ENCODE data around the gene ECM1. TPM values are rescaled to one million over a fixed set of nuclear protein-coding genes. Genes with fewer than 3 reads are reported as not detected.

Gene ECM1
- polyA plus RNA-seq (2013, experiment 1 of 2), result 1.5 TPM
- 2.2 TPM for polyA plus RNA-seq (2013, experiment 2 of 2)

GRCh38 chr1:150507912-150508864 lies at the start of gene ECM1:
TSS of gene ECM1 (plus strand) at chr1:150508109. CDS start at chr1:150508210, 101 bp downstream.
- peaks cover 6% of the 10 kb centered on the region; the same call in 1 of the 2 replicates for H3K4me1 ChIP-seq (ENCODE audit: insufficient read depth, low read length)
- no peak within 1 kb of the TSS for H3K4me3 ChIP-seq (ENCODE audit: low read length)
- peaks cover 33% of the 10 kb centered on the region for H3K36me3 ChIP-seq (ENCODE audit: insufficient read depth, low read length)
- no peak within 1 kb of the TSS for H3K9ac ChIP-seq (ENCODE audit: low read depth, low read length)
- H3K9me3 ChIP-seq (ENCODE audit: insufficient read depth, low read depth, low read length), result no peaks in the 10 kb centered on the region
- 82% methylated on average over 5 of the region's 7 CpGs for WGBS
- 0 out of 2 replicates have a peak within 1 kb of the TSS, but pooled peaks have one; percentile 25 for H3K27ac ChIP-seq (ENCODE audit: low read depth, low read length)
- no peaks in the 10 kb centered on the region for H3K27me3 ChIP-seq (ENCODE audit: insufficient read depth, low read length)

DNA sequence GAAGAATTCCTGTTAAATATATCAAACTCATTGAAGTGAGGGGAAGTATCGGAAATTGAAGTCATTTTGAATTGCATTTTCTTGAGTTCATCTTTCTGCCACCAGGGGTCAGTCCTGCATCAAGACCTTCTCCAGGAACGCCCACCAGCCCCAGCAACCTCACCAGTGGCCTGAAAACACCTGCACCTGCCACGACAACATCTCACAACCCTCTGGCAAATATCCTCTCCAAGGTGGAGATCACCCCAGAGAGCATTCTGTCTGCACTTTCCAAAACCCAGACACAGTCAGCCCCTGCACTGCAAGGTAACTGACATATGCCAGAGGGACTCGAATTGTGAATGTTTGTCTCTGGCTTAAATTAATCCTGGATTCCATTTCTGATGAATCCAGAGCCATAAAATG lies 43.5 kb upstream of the ECM1 start:
- Histone ChIP-seq H3K9me3 (ENCODE audit: insufficient read depth, low read depth, low read length) (no peaks in the 10 kb centered on the region), H3K36me3 (ENCODE audit: insufficient read depth, low read length) (peaks cover 72% of the 10 kb centered on the region), H3K27ac (ENCODE audit: low read depth, low read length) (no peak overlapping the region), H3K4me1 (ENCODE audit: insufficient read depth, low read length) (no peaks in the 10 kb centered on the region), H3K27me3 (ENCODE audit: insufficient read depth, low read length) (no peaks in the 10 kb centered on the region), H3K4me3 (ENCODE audit: low read length) (no peak overlapping the region), H3K9ac (ENCODE audit: low read depth, low read length) (no peak overlapping the region)
- WGBS, result 79% methylated on average over 4 of the region's 4 CpGs

- Histone ChIP-seq H3K9ac (ENCODE audit: low read depth, low read length) (no peak overlapping the region), H3K9me3 (ENCODE audit: insufficient read depth, low read depth, low read length) (no peaks in the 10 kb centered on the region), H3K27me3 (ENCODE audit: insufficient read depth, low read length) (no peaks in the 10 kb centered on the region), H3K4me3 (ENCODE audit: low read length) (no peak overlapping the region), H3K4me1 (ENCODE audit: insufficient read depth, low read length) (no peaks in the 10 kb centered on the region), H3K36me3 (ENCODE audit: insufficient read depth, low read length) (peaks cover 75% of the 10 kb centered on the region), H3K27ac (ENCODE audit: low read depth, low read length) (no peak overlapping the region)
These were observed 40.9 kb upstream of the ECM1 start for GRCh38 chr1:150466964-150467363.

DNA sequence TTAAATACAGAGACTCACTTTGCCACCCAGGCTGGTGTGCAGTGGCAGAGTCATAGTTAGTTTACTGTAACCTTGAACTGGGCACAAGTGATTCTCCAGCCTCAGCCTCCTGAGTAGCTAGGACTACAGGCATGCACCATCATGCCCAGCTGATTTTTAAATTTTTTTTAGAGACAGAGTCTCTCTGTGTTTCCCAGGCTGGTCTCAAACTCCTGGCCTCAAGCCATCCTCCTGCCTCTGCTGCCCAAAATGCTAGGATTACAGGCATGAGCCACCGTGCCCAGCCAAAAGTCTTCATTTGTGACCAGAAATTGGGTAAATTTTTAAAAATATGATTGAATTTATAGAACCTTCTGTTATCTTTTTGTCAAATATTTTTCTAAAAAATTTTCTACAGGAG lies 38.6 kb upstream of the ECM1 start:
- Histone ChIP-seq H3K27ac (ENCODE audit: low read depth, low read length) (no peak overlapping the region), H3K36me3 (ENCODE audit: insufficient read depth, low read length) (peaks cover 80% of the 10 kb centered on the region), H3K9ac (ENCODE audit: low read depth, low read length) (no peak overlapping the region), H3K4me3 (ENCODE audit: low read length) (no peak overlapping the region), H3K27me3 (ENCODE audit: insufficient read depth, low read length) (no peaks in the 10 kb centered on the region), H3K4me1 (ENCODE audit: insufficient read depth, low read length) (no peaks in the 10 kb centered on the region), H3K9me3 (ENCODE audit: insufficient read depth, low read depth, low read length) (no peaks in the 10 kb centered on the region)
- WGBS, result 89% methylated on average over 1 of the region's 1 CpG

DNA sequence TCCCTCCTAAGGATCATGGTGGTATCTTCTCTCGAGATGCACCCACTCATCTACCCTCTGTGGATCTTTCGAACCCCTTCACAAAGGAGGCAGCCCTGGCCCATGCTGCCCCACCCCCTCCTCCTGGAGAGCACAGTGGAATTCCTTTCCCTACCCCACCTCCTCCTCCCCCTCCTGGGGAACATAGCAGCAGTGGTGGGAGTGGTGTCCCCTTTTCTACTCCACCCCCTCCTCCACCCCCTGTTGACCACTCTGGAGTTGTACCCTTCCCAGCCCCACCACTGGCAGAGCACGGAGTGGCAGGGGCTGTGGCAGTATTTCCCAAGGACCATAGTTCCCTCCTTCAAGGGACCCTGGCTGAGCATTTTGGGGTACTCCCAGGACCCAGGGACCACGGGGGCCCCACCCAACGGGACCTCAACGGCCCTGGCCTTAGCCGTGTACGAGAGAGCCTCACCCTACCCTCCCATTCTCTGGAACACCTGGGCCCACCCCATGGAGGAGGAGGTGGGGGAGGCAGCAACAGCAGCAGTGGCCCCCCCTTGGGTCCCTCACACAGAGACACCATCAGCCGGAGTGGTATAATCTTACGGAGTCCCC lies 35.2 kb upstream of the ECM1 start:
- peaks cover 51% of the 10 kb centered on the region for H3K36me3 ChIP-seq (ENCODE audit: insufficient read depth, low read length)
- H3K27ac ChIP-seq (ENCODE audit: low read depth, low read length), result peak overlapping the region; percentile 38; the same call in 1 of the 2 replicates
- H3K4me3 ChIP-seq (ENCODE audit: low read length), result no peak overlapping the region
- H3K4me1 ChIP-seq (ENCODE audit: insufficient read depth, low read length), result no peaks in the 10 kb centered on the region
- H3K9ac ChIP-seq (ENCODE audit: low read depth, low read length), result no peak overlapping the region
- H3K27me3 ChIP-seq (ENCODE audit: insufficient read depth, low read length), result no peaks in the 10 kb centered on the region
- H3K9me3 ChIP-seq (ENCODE audit: insufficient read depth, low read depth, low read length), result no peaks in the 10 kb centered on the region
- 91% methylated on average over 8 of the region's 10 CpGs for WGBS

DNA sequence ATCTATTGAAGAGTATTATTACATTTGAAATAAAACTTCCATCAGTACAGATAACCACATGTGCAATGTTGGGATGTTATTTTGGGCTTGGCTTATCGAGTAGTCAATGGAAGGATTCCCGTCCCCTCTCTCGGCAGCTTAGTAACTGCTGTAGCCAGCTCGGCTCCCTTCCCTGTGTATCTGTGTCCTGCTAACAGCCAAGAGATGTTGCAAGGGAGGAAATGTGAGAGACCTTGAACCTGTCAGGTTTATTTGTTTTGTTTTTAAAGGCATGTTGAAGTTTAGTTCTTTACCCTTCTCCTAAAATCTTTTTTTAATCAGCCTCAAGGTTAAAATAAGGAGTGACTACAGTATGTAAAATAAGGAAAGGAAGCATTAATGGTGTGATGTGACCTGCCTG lies 34.2 kb upstream of the ECM1 start:
- Histone ChIP-seq H3K9ac (ENCODE audit: low read depth, low read length) (no peak overlapping the region), H3K4me1 (ENCODE audit: insufficient read depth, low read length) (no peaks in the 10 kb centered on the region), H3K4me3 (ENCODE audit: low read length) (no peak overlapping the region), H3K27ac (ENCODE audit: low read depth, low read length) (no peak overlapping the region), H3K27me3 (ENCODE audit: insufficient read depth, low read length) (no peaks in the 10 kb centered on the region), H3K9me3 (ENCODE audit: insufficient read depth, low read depth, low read length) (no peaks in the 10 kb centered on the region), H3K36me3 (ENCODE audit: insufficient read depth, low read length) (peaks cover 46% of the 10 kb centered on the region)
- WGBS, result 88% methylated on average over 4 of the region's 4 CpGs

GRCh38 chr1:150474869-150475268 lies 33.0 kb upstream of the ECM1 start:
- Histone ChIP-seq H3K27ac (ENCODE audit: low read depth, low read length) (no peak overlapping the region), H3K4me1 (ENCODE audit: insufficient read depth, low read length) (no peaks in the 10 kb centered on the region), H3K9me3 (ENCODE audit: insufficient read depth, low read depth, low read length) (no peaks in the 10 kb centered on the region), H3K27me3 (ENCODE audit: insufficient read depth, low read length) (no peaks in the 10 kb centered on the region), H3K9ac (ENCODE audit: low read depth, low read length) (no peak overlapping the region), H3K4me3 (ENCODE audit: low read length) (no peak overlapping the region), H3K36me3 (ENCODE audit: insufficient read depth, low read length) (peaks cover 38% of the 10 kb centered on the region)
- WGBS, result 76% methylated on average over 4 of the region's 4 CpGs

DNA sequence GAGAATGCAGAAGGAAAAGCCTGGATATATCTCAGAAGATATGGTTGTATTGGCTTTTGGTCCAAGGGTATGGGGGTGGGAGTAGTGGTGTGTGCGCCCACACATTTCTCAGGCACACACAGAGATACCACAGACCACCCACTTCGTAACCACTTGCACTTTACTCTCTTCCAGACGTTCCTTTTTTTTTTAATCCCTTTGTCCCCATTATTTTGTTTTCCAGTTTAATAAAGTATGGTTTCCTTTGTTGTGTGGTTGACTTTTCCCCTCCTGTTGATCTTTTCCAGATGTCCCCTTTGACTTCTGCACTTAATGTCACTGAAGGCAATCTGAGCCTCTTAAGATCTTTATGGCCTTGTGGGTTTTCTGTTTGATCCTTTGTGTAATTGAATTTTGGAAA lies 31.2 kb upstream of the ECM1 start:
- no peaks in the 10 kb centered on the region for H3K27me3 ChIP-seq (ENCODE audit: insufficient read depth, low read length)
- no peak overlapping the region for H3K4me3 ChIP-seq (ENCODE audit: low read length)
- H3K27ac ChIP-seq (ENCODE audit: low read depth, low read length), result no peak overlapping the region
- no CpG with 5 or more reads among the region's 3 CpGs for WGBS
- no peaks in the 10 kb centered on the region for H3K4me1 ChIP-seq (ENCODE audit: insufficient read depth, low read length)
- no peaks in the 10 kb centered on the region for H3K9me3 ChIP-seq (ENCODE audit: insufficient read depth, low read depth, low read length)
- H3K9ac ChIP-seq (ENCODE audit: low read depth, low read length), result no peak overlapping the region
- H3K36me3 ChIP-seq (ENCODE audit: insufficient read depth, low read length), result peaks cover 20% of the 10 kb centered on the region

DNA sequence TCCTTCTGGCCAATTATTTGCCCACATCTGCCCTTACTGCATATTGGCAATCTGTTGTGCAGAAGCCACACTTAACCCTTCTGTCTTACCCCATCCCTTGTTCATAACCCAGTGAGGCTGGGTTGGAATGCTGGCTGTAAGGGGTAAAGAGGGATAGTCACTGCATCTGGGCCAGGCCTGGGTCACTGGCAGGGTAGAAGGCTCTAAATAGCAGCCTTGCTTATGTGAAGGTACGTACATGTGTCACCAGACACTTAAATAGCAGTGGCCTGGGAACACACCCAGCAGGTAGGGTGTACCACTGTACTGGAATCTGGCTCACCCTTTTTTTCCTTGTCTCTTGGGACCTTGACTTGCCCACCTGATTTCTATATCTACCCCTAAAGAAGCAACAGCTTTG lies 30.6 kb upstream of the ECM1 start:
- H3K27ac ChIP-seq (ENCODE audit: low read depth, low read length), result no peak overlapping the region

GRCh38 chr1:150477733-150478132 lies 30.2 kb upstream of the ECM1 start:
- Histone ChIP-seq H3K4me1 (ENCODE audit: insufficient read depth, low read length) (no peaks in the 10 kb centered on the region), H3K36me3 (ENCODE audit: insufficient read depth, low read length) (peaks cover 10% of the 10 kb centered on the region), H3K4me3 (ENCODE audit: low read length) (no peak overlapping the region), H3K27ac (ENCODE audit: low read depth, low read length) (no peak overlapping the region), H3K27me3 (ENCODE audit: insufficient read depth, low read length) (no peaks in the 10 kb centered on the region), H3K9ac (ENCODE audit: low read depth, low read length) (no peak overlapping the region), H3K9me3 (ENCODE audit: insufficient read depth, low read depth, low read length) (no peaks in the 10 kb centered on the region)
- WGBS, result 88% methylated on average over 4 of the region's 4 CpGs

More for the DNA sequence above, 30.6 kb upstream of the ECM1 start:
- Histone ChIP-seq H3K27me3 (ENCODE audit: insufficient read depth, low read length) (no peaks in the 10 kb centered on the region), H3K9me3 (ENCODE audit: insufficient read depth, low read depth, low read length) (no peaks in the 10 kb centered on the region), H3K9ac (ENCODE audit: low read depth, low read length) (no peak overlapping the region), H3K36me3 (ENCODE audit: insufficient read depth, low read length) (peaks cover 14% of the 10 kb centered on the region), H3K4me3 (ENCODE audit: low read length) (no peak overlapping the region), H3K4me1 (ENCODE audit: insufficient read depth, low read length) (no peaks in the 10 kb centered on the region)
- 86% methylated on average over 1 of the region's 1 CpG for WGBS

DNA sequence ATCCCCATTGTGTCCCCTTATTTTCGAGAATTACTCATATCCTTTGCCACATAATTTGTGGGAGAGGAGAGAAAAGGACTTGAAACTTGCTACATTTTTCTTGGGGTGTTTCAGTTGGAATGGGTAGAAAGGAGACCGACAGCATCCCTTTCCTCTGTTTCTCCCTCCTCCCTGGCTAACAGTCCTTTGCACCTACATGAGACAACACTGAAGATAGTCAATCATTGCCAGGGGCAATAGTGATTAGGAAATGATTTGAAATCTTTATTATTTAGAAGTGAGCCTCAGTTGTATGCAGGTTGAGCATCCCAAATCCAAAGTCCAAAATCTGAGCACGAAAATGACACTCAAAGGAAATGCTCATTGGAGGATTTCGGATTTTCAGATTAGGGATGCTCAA lies 28.5 kb upstream of the ECM1 start:
- 82% methylated on average over 2 of the region's 4 CpGs for WGBS

More for the DNA sequence above, 28.5 kb upstream of the ECM1 start:
- Histone ChIP-seq H3K9ac (ENCODE audit: low read depth, low read length) (no peak overlapping the region), H3K9me3 (ENCODE audit: insufficient read depth, low read depth, low read length) (no peaks in the 10 kb centered on the region), H3K27ac (ENCODE audit: low read depth, low read length) (no peak overlapping the region), H3K4me1 (ENCODE audit: insufficient read depth, low read length) (no peaks in the 10 kb centered on the region), H3K4me3 (ENCODE audit: low read length) (no peak overlapping the region), H3K36me3 (ENCODE audit: insufficient read depth, low read length) (no peaks in the 10 kb centered on the region), H3K27me3 (ENCODE audit: insufficient read depth, low read length) (no peaks in the 10 kb centered on the region)
